HepG2 (cell line): Measurements from ENCODE around the gene IMPDH2. TPM values are rescaled to one million over a fixed set of nuclear protein-coding genes. Genes with fewer than 3 reads are reported as not detected.

ENCODE experiments used
- ATAC-seq: fragments of 200-7000 bp; cut with Tn5 transposase; 3 replicates; pipeline ENCODE4 v1.9.1; 2020; ENCODE audit warnings: mild to moderate bottlenecking, moderate library complexity
- BruUV-seq: library from RNA; stranded (reverse); fragments of 400-500 nt; replicated peaks from 2 replicates; lab custom pipeline; 2021; lab: Mats Ljungman, UMichigan
- CTCF ChIA-PET: fragments of 300-600 bp; formaldehyde crosslinking; extraction: SDS; loops from one replicate; lab custom pipeline; 2021; ENCODE audit warnings: low total read pairs, inconsistent platforms, low intra/inter-chr PET ratio; lab: Yijun Ruan, JAX
- POLR2A ChIA-PET: fragments of 350-600 bp; sonication (Branson Sonifier 250); formaldehyde crosslinking; loops from one replicate; lab custom pipeline; 2020; ENCODE audit warnings: antibody characterized with exemption, inconsistent platforms; lab: Yijun Ruan, JAX
- DNase-seq: peaks from one replicate; pipeline ENCODE4 v3.0.0-alpha.2; 2015; ENCODE audit warnings: low spot score
- FAIRE-seq: peaks from 3 replicates; lab custom pipeline; 2011; peaks lifted over from hg19 to GRCh38; lab: Jason Lieb, UNC
- H2AFZ ChIP-seq: one replicate; pipeline ENCODE4 v1.6.1; 2011; ENCODE audit warnings: low read length, inconsistent platforms
- H3K27ac ChIP-seq: fragments of 300-600 bp; 3 replicates; pipeline ENCODE4 v1.8.0; 2011; ENCODE audit warnings: mixed run types, mild to moderate bottlenecking, mixed read lengths, low read length, inconsistent platforms; ENCODE audit not compliant: insufficient read depth; ENCODE audit errors: extremely low read length
- H3K27me3 ChIP-seq, 2 experiments: fragments of 200-600 bp in 1 of 2; 2 replicates in 1 of 2; 3 replicates in 1 of 2; pipeline versions ENCODE4 v1.6.0 to v1.8.0; 2011; ENCODE audit warnings: low read length in 2 of 2, mild to moderate bottlenecking in 2 of 2, moderate library complexity in 2 of 2, inconsistent platforms in 1 of 2; ENCODE audit not compliant: insufficient read depth in 2 of 2, control insufficient read depth in 1 of 2
- H3K36me3 ChIP-seq, 2 experiments: fragments of 200-600 bp in 1 of 2; replicated peaks in 1 of 2; 2 replicates in 1 of 2; 3 replicates in 1 of 2; pipeline versions ENCODE4 v1.5.1 to v1.8.0; 2011; ENCODE audit warnings: low read length in 2 of 2, inconsistent platforms in 1 of 2; ENCODE audit not compliant: insufficient read depth in 2 of 2, control insufficient read depth in 1 of 2
- H3K4me1 ChIP-seq: 2 replicates; pipeline ENCODE4 v1.5.1; 2012; ENCODE audit warnings: low read length, inconsistent platforms; ENCODE audit not compliant: insufficient read depth
- H3K4me2 ChIP-seq: 2 replicates; pipeline ENCODE4 v1.6.0; 2011; ENCODE audit warnings: low read depth, low read length, inconsistent platforms
- H3K4me3 ChIP-seq, 3 experiments: fragments of 200-600 bp in 1 of 3; sonication (generic), shearing (Covaris generic) in 1 of 3; replicated peaks in 1 of 3; 2 replicates each; pipeline ENCODE4 v1.5.1; 2011 to 2016; ENCODE audit warnings: low read length in 3 of 3, inconsistent platforms in 2 of 3, low read depth in 2 of 3, mild to moderate bottlenecking in 2 of 3, control low read depth in 1 of 3, mixed read lengths in 1 of 3; ENCODE audit not compliant: insufficient read depth in 1 of 3
- H3K79me2 ChIP-seq: one replicate; pipeline ENCODE4 v1.6.1; 2011; ENCODE audit warnings: low read length, inconsistent platforms; ENCODE audit not compliant: insufficient read depth
- H3K9ac ChIP-seq: 2 replicates; pipeline ENCODE4 v1.6.0; 2011; ENCODE audit warnings: mild to moderate bottlenecking, low read depth, low read length, inconsistent platforms; ENCODE audit not compliant: insufficient read depth
- H3K9me3 ChIP-seq: 2 replicates; pipeline ENCODE4 v1.5.1; 2012; ENCODE audit warnings: mild to moderate bottlenecking, low read length
- H4K20me1 ChIP-seq: 2 replicates; pipeline ENCODE4 v1.6.0; 2011; ENCODE audit warnings: inconsistent platforms, mild to moderate bottlenecking, low read length, moderate library complexity; ENCODE audit not compliant: insufficient read depth
- MAFF ChIP-seq: IDR thresholded peaks from 2 replicates; pipeline ENCODE4 v1.6.1; 2011; ENCODE audit warnings: low read depth, low read length, improper control_type of control experiment
- MAFK ChIP-seq, 2 experiments: IDR thresholded peaks in 1 of 2; conservative IDR thresholded peaks in 1 of 2; 2 replicates each; pipeline ENCODE4 v1.6.1; 2011; ENCODE audit warnings: improper control_type of control experiment in 2 of 2, low read length in 2 of 2
- NFKB2 ChIP-seq: sonication (generic); formaldehyde crosslinking; IDR thresholded peaks from 2 replicates; pipeline ENCODE4 v1.4.0; 2020; ENCODE audit warnings: missing genetic modification reagents, borderline replicate concordance
- ZNF574 ChIP-seq: sonication (generic); formaldehyde crosslinking; IDR thresholded peaks from 2 replicates; pipeline ENCODE4 v1.4.0; 2020; ENCODE audit warnings: missing genetic modification reagents
- WGBS: methylation state at CpG from one replicate; pipeline ENCODE4 v1.1.6; 2017; ENCODE audit warnings: low lambda C conversion rate; 5-methylcytosine and 5-hydroxymethylcytosine counted together
- in situ Hi-C: cut with HindIII; loops from 2 replicates; pipeline ENCODE4 v1.10.0; 2017; ENCODE audit warnings: low pct_unique_long_range_greater_than_20kb; ENCODE audit not compliant: extremely low pct_ligation_motif_present
- intact Hi-C: fragments of 100-400 bp; cut with micrococcal nuclease; formaldehyde crosslinking; loops from one replicate; pipeline ENCODE4 v1.10.0; 2022; ENCODE audit not compliant: unreplicated experiment
- polyA plus RNA-seq, 8 experiments: library from polyadenylated mRNA; depleted of rRNA in 3 of 8; stranded (reverse) in 7 of 8; unstranded in 1 of 8; fragments of >200 nt; fragmentation: Illumina TruSeq in 4 of 8; extraction: Trizol in 4 of 8; gene quantifications; 2 replicates each; pipeline versions ENCODE4 v1.2.1 to v1.2.3, GENCODE V29; 2011 to 2016; ENCODE audit warnings: low read depth in 4 of 8, missing spikeins in 1 of 8, mixed read lengths in 1 of 8; ENCODE audit not compliant: insufficient read depth in 1 of 8
- total RNA-seq, 5 experiments: library from RNA; depleted of rRNA; stranded (reverse); fragments of >200 nt; fragmentation: Illumina TruSeq; extraction: Trizol; gene quantifications; 2 replicates each; pipeline ENCODE4 v1.2.3, GENCODE V29; 2016; ENCODE audit warnings: low read depth in 1 of 5

The IMPDH2 gene
- total and polyA plus RNA-seq, 2 of the 13 experiments (the other 11 are each of a cell fraction or from before 2014, with no cell fraction given), result 248 to 260 TPM

DNA sequence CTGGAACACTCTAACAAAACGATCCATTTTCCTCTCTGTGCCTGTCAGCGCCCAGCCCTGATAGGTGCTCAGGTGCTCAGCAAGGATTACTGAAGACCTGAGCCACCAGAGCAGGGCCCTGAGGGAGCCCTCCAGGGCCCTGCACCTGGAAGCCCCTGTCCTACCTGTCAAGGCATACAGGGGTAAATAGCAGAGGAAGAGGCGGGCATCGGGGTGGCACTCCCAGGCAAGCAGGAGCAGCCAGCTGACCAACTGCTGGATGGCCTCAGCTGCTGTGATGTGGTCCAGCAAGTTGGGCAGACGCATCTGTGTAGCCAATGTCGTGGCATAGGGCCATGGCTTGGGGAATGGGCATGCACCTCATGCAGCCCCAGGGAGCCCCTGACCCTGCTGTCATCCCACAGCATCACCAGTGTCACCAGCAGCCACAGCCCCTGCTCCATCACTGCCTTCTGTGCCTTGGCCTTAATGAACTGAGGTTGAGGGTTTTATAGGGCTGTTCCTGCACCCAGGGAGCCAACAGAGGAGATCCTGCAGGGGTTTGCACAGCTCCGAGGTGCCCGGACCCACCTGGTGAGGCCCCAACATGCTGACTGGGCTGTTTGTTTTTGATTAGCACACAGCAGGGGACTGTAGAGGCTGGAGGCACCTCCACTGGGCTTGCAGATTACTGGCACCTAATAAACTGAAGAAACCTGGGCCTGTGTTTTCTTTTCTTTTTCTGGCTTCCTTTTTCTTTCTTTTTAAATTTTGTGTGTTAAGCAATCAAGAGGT is 29.9 kb downstream of the IMPDH2 start:
- BruUV-seq, result no TSS peak
- ATAC-seq, result peak; percentile 19; the same call in 2 of the 3 replicates
- no peaks in the 10 kb centered on the region for H3K9me3 ChIP-seq
- WGBS, result 45% methylated on average over 3 of the region's 8 CpGs
- no peaks in the 10 kb centered on the region for H3K79me2 ChIP-seq
- H3K9ac ChIP-seq, result no peak overlapping the region
- no peak for DNase-seq
- no peaks in the 10 kb centered on the region for H4K20me1 ChIP-seq
- peak overlapping the region; percentile 59 for H3K4me2 ChIP-seq
- H3K4me3 ChIP-seq, result no peak overlapping the region
- H3K27ac ChIP-seq, result no peak overlapping the region
- H2AFZ ChIP-seq, result no peak overlapping the region
- intact Hi-C loops, result no loop called here
- H3K27me3 ChIP-seq, result no peaks in the 10 kb centered on the region
- no peaks in the 10 kb centered on the region for H3K36me3 ChIP-seq
- no peak for FAIRE-seq
- ChIA-PET CTCF (no interaction called here), POLR2A (interaction anchor here (1.1 to 2.9 kb wide), 2 partner anchors 8 to 30 kb away, joined by 5 to 26 read pairs; partner anchors contain the start of genes IMPDH2 and WDR6)
- in situ Hi-C loops, result no loop called here
- H3K4me1 ChIP-seq, result peaks cover 74% of the 10 kb centered on the region
- TF ChIP-seq ZNF574 (CRISPR knock-in tag), result peak; percentile 35; the same call in 1 of the 2 replicates
- TF ChIP-seq MAFK (conservative IDR thresholded peaks at IDR 0.05 in 1 of 2, IDR thresholded peaks at IDR 0.05 in 1 of 2; ENCODE audit: low read length in 2 of 2), result peak; percentile 81 to 87
- TF ChIP-seq NFKB2, result no peak
- TF ChIP-seq MAFF, result peak; percentile 73
